SK-N-SH (cell line): ENCODE measurements around the gene YAP1. TPM values are rescaled to one million over a fixed set of nuclear protein-coding genes. Genes with fewer than 3 reads are reported as not detected.

Experiments
- CTCF ChIA-PET: fragments of 300-600, 350-600 bp; formaldehyde crosslinking; extraction: SDS; loops from one replicate; lab custom pipeline; 2021; lab: Yijun Ruan, JAX
- POLR2A ChIA-PET: fragments of 350-600 bp; sonication (Branson Sonifier 250); formaldehyde crosslinking; extraction: SDS; loops from one replicate; lab custom pipeline; 2020; ENCODE audit warnings: antibody characterized with exemption, inconsistent platforms; lab: Yijun Ruan, JAX
- DNase-seq: peaks from one replicate; pipeline ENCODE4 v3.0.0; 2012
- H2AFZ ChIP-seq: fragments of 200-600 bp; sonication (generic); 2 replicates; pipeline ENCODE4 v1.8.1; 2016; ENCODE audit warnings: antibody characterized with exemption, mild to moderate bottlenecking, low read depth
- H3F3A ChIP-seq: fragments of 200-600 bp; sonication (generic); replicated peaks from 2 replicates; pipeline ENCODE3; 2016; ENCODE audit warnings: antibody characterized with exemption, mild to moderate bottlenecking; ENCODE audit not compliant: insufficient read depth
- H3K27ac ChIP-seq, 2 experiments: fragments of 200-500 bp in 1 of 2; fragments of 200-600 bp in 1 of 2; sonication (Bioruptor generic) in 1 of 2; sonication (generic), shearing (Covaris generic) in 1 of 2; 2 replicates each; pipeline versions ENCODE4 v1.5.1 to v1.6.1; 2014 to 2016; ENCODE audit warnings: low read depth in 2 of 2, inconsistent platforms in 1 of 2, low read length in 1 of 2, mild to moderate bottlenecking in 1 of 2, mixed read lengths in 1 of 2
- H3K27me3 ChIP-seq: fragments of 200-600 bp; sonication (generic), shearing (Covaris generic); 2 replicates; pipeline ENCODE4 v1.6.1; 2016; ENCODE audit warnings: mixed run types; ENCODE audit not compliant: insufficient read depth
- H3K36me3 ChIP-seq, 2 experiments: fragments of 200-500 bp in 1 of 2; fragments of 200-600 bp in 1 of 2; sonication (Bioruptor generic) in 1 of 2; sonication (generic) in 1 of 2; replicated peaks in 1 of 2; 2 replicates each; pipeline versions ENCODE3 to v1.5.1; 2014 to 2016; ENCODE audit warnings: low read length in 1 of 2, mild to moderate bottlenecking in 1 of 2; ENCODE audit not compliant: insufficient read depth in 2 of 2, control insufficient read depth in 1 of 2
- H3K4me1 ChIP-seq, 2 experiments: fragments of 200-500 bp in 1 of 2; fragments of 200-600 bp in 1 of 2; sonication (Bioruptor generic) in 1 of 2; sonication (generic), shearing (Covaris generic) in 1 of 2; 2 replicates each; pipeline versions ENCODE4 v1.5.1 to v1.6.1; 2014 to 2016; ENCODE audit warnings: low read depth in 1 of 2, low read length in 1 of 2, mixed run types in 1 of 2; ENCODE audit not compliant: insufficient read depth in 2 of 2, control insufficient read depth in 1 of 2
- H3K4me2 ChIP-seq: fragments of 200-600 bp; sonication (generic), shearing (Covaris generic); 2 replicates; pipeline ENCODE4 v1.6.1; 2017; ENCODE audit warnings: mixed run types
- H3K4me3 ChIP-seq, 2 experiments: fragments of 200-500 bp in 1 of 2; fragments of 200-600 bp in 1 of 2; sonication (Bioruptor generic) in 1 of 2; sonication (generic), shearing (Covaris generic) in 1 of 2; 2 replicates each; pipeline versions ENCODE4 v1.5.1 to v1.8.1; 2014 to 2016; ENCODE audit warnings: low read depth in 2 of 2, inconsistent platforms in 1 of 2, low read length in 1 of 2, mild to moderate bottlenecking in 1 of 2, mixed read lengths in 1 of 2, moderate library complexity in 1 of 2
- H3K79me2 ChIP-seq: fragments of 200-600 bp; sonication (generic); 2 replicates; pipeline ENCODE4 v1.8.1; 2017; ENCODE audit warnings: mild to moderate bottlenecking; ENCODE audit not compliant: insufficient read depth
- H3K9ac ChIP-seq: fragments of 200-600 bp; sonication (generic); 2 replicates; pipeline ENCODE4 v1.6.1; 2017; ENCODE audit warnings: mixed run types
- H3K9me2 ChIP-seq: fragments of 200-600 bp; sonication (generic); 2 replicates; pipeline ENCODE4 v1.6.1; 2017; ENCODE audit warnings: mixed run types
- H3K9me3 ChIP-seq: fragments of 200-600 bp; sonication (generic); 2 replicates; pipeline ENCODE4 v1.6.1; 2017; ENCODE audit warnings: mixed run types, mild to moderate bottlenecking, moderate library complexity
- H4K20me1 ChIP-seq: fragments of 200-600 bp; sonication (generic); 2 replicates; pipeline ENCODE4 v1.6.1; 2017; ENCODE audit warnings: mild to moderate bottlenecking, mixed run types; ENCODE audit not compliant: insufficient read depth
- CHD2 ChIP-seq: fragments of 150-350 bp; IDR thresholded peaks from 2 replicates; pipeline ENCODE4 v1.6.1; 2018; ENCODE audit warnings: low read length; ENCODE audit not compliant: partially characterized antibody
- EZH2phosphoT487 ChIP-seq: fragments of 200-600 bp; sonication (generic); IDR thresholded peaks from 2 replicates; pipeline ENCODE4 v1.6.1; 2017; ENCODE audit warnings: low read depth, mixed run types, mild to moderate bottlenecking, antibody characterized with exemption, moderate library complexity, borderline replicate concordance
- FOSL2 ChIP-seq: IDR thresholded peaks from 2 replicates; pipeline ENCODE4 v1.4.0; 2012; ENCODE audit warnings: low read depth, mild to moderate bottlenecking, moderate library complexity, borderline replicate concordance
- FOXJ3 ChIP-seq: sonication (generic); formaldehyde crosslinking; IDR thresholded peaks from 2 replicates; pipeline ENCODE4 v1.5.1; 2020; ENCODE audit warnings: mild to moderate bottlenecking, missing genetic modification reagents
- FOXM1 ChIP-seq: IDR thresholded peaks from 2 replicates; pipeline ENCODE4 v1.4.0; 2012; ENCODE audit warnings: low read depth, mild to moderate bottlenecking
- GATA2 ChIP-seq: sonication (generic); formaldehyde crosslinking; IDR thresholded peaks from 2 replicates; pipeline ENCODE4 v1.5.0; 2020; ENCODE audit warnings: mild to moderate bottlenecking, missing genetic modification reagents
- IRF3 ChIP-seq: fragments of 150-350 bp; IDR thresholded peaks from 2 replicates; pipeline ENCODE4 v1.6.1; 2016; ENCODE audit warnings: mild to moderate bottlenecking, low read depth, low read length
- MEF2A ChIP-seq: IDR thresholded peaks from 2 replicates; pipeline ENCODE4 v1.4.0; 2012; ENCODE audit warnings: low read depth, borderline replicate concordance
- MXI1 ChIP-seq: IDR thresholded peaks from 2 replicates; pipeline ENCODE4 v1.6.1; 2012; ENCODE audit warnings: mild to moderate bottlenecking, low read depth, low read length, improper control_type of control experiment
- NFIC ChIP-seq: IDR thresholded peaks from 2 replicates; pipeline ENCODE4 v1.4.0; 2012; ENCODE audit warnings: borderline replicate concordance
- NRF1 ChIP-seq: IDR thresholded peaks from 2 replicates; pipeline ENCODE4 v1.6.1; 2012; ENCODE audit warnings: low read depth, mild to moderate bottlenecking, low read length
- PBX3 ChIP-seq: IDR thresholded peaks from 2 replicates; pipeline ENCODE4; 2012
- POLR2AphosphoS5 ChIP-seq: IDR thresholded peaks from 2 replicates; pipeline ENCODE4 v1.6.1; 2012; ENCODE audit warnings: low read depth, low read length
- RAD21 ChIP-seq: IDR thresholded peaks from 2 replicates; pipeline ENCODE4 v1.6.1; 2012; ENCODE audit warnings: mild to moderate bottlenecking, low read length
- RXRA ChIP-seq: IDR thresholded peaks from 2 replicates; pipeline ENCODE4 v1.4.0; 2012; ENCODE audit warnings: low read depth, mild to moderate bottlenecking, borderline replicate concordance
- SIN3A ChIP-seq: IDR thresholded peaks from 2 replicates; pipeline ENCODE4 v1.6.1; 2012; ENCODE audit warnings: low read depth, mild to moderate bottlenecking, low read length, moderate library complexity, borderline replicate concordance
- SMC3 ChIP-seq: IDR thresholded peaks from 2 replicates; pipeline ENCODE4 v1.6.1; 2012; ENCODE audit warnings: low read depth, low read length, improper control_type of control experiment
- TAF1 ChIP-seq: IDR thresholded peaks from 2 replicates; pipeline ENCODE4 v1.6.1; 2012; ENCODE audit warnings: low read depth, mild to moderate bottlenecking, low read length, moderate library complexity, borderline replicate concordance
- TCF12 ChIP-seq: IDR thresholded peaks from 2 replicates; pipeline ENCODE4 v1.4.0; 2012
- YY1 ChIP-seq: IDR thresholded peaks from 2 replicates; pipeline ENCODE4 v1.4.0; 2012; ENCODE audit warnings: low read depth, mild to moderate bottlenecking
- WGBS: methylation state at CpG from one replicate; pipeline ENCODE4 v1.1.6; 2017; ENCODE audit warnings: low lambda C conversion rate; 5-methylcytosine and 5-hydroxymethylcytosine counted together
- polyA plus RNA-seq, 3 experiments: library from polyadenylated mRNA; depleted of rRNA; stranded (reverse); fragments of >200 nt; gene quantifications; 2 replicates each; pipeline ENCODE4 v1.2.3, GENCODE V29; 2012

Gene YAP1
- polyA plus RNA-seq, 1 of the 3 experiments (the other 2 are of a cell fraction): 53.2 TPM

- no peak overlapping the region for H3K4me2 ChIP-seq
- H3K4me3 ChIP-seq: no peak overlapping the region
- H3K9ac ChIP-seq: no peak overlapping the region
- CTCF ChIA-PET: no interaction called here
- H3K9me2 ChIP-seq: no peaks in the 10 kb centered on the region
- H3K27ac ChIP-seq: no peak overlapping the region
- 74% methylated on average over 4 of the region's 4 CpGs for WGBS
- POLR2A ChIA-PET: no interaction called here
- no peaks in the 10 kb centered on the region for H3K9me3 ChIP-seq
- no peak for TF ChIP-seq SMC3
- TF ChIP-seq CHD2: no peak
- H2AFZ ChIP-seq: no peak overlapping the region
- peaks cover 14% of the 10 kb centered on the region; the same call in 1 of the 2 replicates for H4K20me1 ChIP-seq
- H3K79me2 ChIP-seq: peaks cover 100% of the 10 kb centered on the region
- H3K27me3 ChIP-seq: no peaks in the 10 kb centered on the region
- H3K36me3 ChIP-seq: peaks cover 0 to 29% of the 10 kb centered on the region in 2 experiments
- peaks cover 9% of the 10 kb centered on the region for H3F3A ChIP-seq
- DNase-seq: no peak
- H3K4me1 ChIP-seq: peaks cover 0 to 33% of the 10 kb centered on the region in 2 experiments
Measured at GRCh38 chr11:102163368-102163767, 53.1 kb downstream of the YAP1 start.

- peak overlapping the region in 1 of 2 experiments; percentile 8; a peak in 1 of 4 replicates for H3K27ac ChIP-seq
- H3K9me3 ChIP-seq: no peaks in the 10 kb centered on the region
- no peak overlapping the region for H3K4me2 ChIP-seq
- H3K4me3 ChIP-seq: no peak overlapping the region
- no peaks in the 10 kb centered on the region for H3K27me3 ChIP-seq
- H3K4me1 ChIP-seq: peaks cover 0 to 48% of the 10 kb centered on the region in 2 experiments
- ChIA-PET CTCF (no interaction called here), POLR2A (no interaction called here)
- no peak overlapping the region for H3K9ac ChIP-seq
- DNase-seq: no peak
- peaks cover 35% of the 10 kb centered on the region for H3F3A ChIP-seq
- TF ChIP-seq MEF2A (no peak), SMC3 (no peak), NFIC (no peak), POLR2AphosphoS5 (no peak), CHD2 (no peak), EZH2phosphoT487 (no peak), TAF1 (no peak)
- H3K79me2 ChIP-seq: peaks cover 98% of the 10 kb centered on the region
- H2AFZ ChIP-seq: no peak overlapping the region
- H3K36me3 ChIP-seq: peaks cover 0 to 36% of the 10 kb centered on the region in 2 experiments
- WGBS: 56% methylated on average over 6 of the region's 6 CpGs
- peaks cover 5% of the 10 kb centered on the region; the same call in 1 of the 2 replicates for H4K20me1 ChIP-seq
- H3K9me2 ChIP-seq: no peaks in the 10 kb centered on the region
Measured at GRCh38 chr11:102166175-102167064, 56.2 kb downstream of the YAP1 start.

GRCh38 chr11:102168481-102168880 is 58.2 kb downstream of the YAP1 start:
- Histone ChIP-seq H3K4me2 (0 out of 2 replicates have a peak overlapping the region, but pooled peaks have one; percentile 12), H3K79me2 (peaks cover 94% of the 10 kb centered on the region), H2AFZ (no peak overlapping the region), H4K20me1 (no peaks in the 10 kb centered on the region), H3K9me3 (no peaks in the 10 kb centered on the region), H3F3A (peaks cover 44% of the 10 kb centered on the region), H3K4me1 (peaks cover 0 to 53% of the 10 kb centered on the region in 2 experiments; a peak in 3 of 4 replicates), H3K9ac (no peak overlapping the region), H3K27ac (peak overlapping the region in 1 of 2 experiments; percentile 97; a peak in 1 of 4 replicates), H3K36me3 (peaks cover 0 to 30% of the 10 kb centered on the region in 2 experiments), H3K9me2 (no peaks in the 10 kb centered on the region), H3K4me3 (no peak overlapping the region), H3K27me3 (no peaks in the 10 kb centered on the region)
- TF ChIP-seq EZH2phosphoT487 (no peak), RXRA (no peak), PBX3 (no peak), GATA2 (CRISPR knock-in tag) (no peak), MEF2A (no peak), TAF1 (no peak), SIN3A (no peak), IRF3 (no peak), CHD2 (no peak), NRF1 (no peak), FOXJ3 (CRISPR knock-in tag) (no peak), MXI1 (no peak), RAD21 (no peak), FOSL2 (no peak), YY1 (no peak), TCF12 (no peak), FOXM1 (no peak)
- DNase-seq: no peak
- ChIA-PET POLR2A (no interaction called here), CTCF (no interaction called here)
- WGBS: 21% methylated on average over 1 of the region's 1 CpG
